ENCODE results near the gene SP8.

Gene SP8

GRCh38 chr7:20794676-20795075 is 8.0 kb upstream of the SP8 start:
- no peak for DNase-seq (ENCODE audit: low read depth)

- DNase-seq (ENCODE audit: low read depth), result no peak
Measured at GRCh38 chr7:20793694-20794394, 7.2 kb upstream of the SP8 start.

- DNase-seq (ENCODE audit: low read depth), result no peak
Measured at GRCh38 chr7:20793248-20793647, 6.6 kb upstream of the SP8 start.

GRCh38 chr7:20791538-20792434 is 5.1 kb upstream of the SP8 start:
- DNase-seq (ENCODE audit: low read depth), result no peak

GRCh38 chr7:20790375-20790774 is 3.7 kb upstream of the SP8 start:
- no peak for DNase-seq (ENCODE audit: low read depth)

- no peak for DNase-seq (ENCODE audit: low read depth)
Measured at GRCh38 chr7:20788420-20788990, 1.8 kb upstream of the SP8 start.

GRCh38 chr7:20787660-20788419 is 1.2 kb upstream of the SP8 start:
- no peak for DNase-seq (ENCODE audit: low read depth)

GRCh38 chr7:20786421-20786778 is 286 bp downstream of the SP8 start:
- no peak for DNase-seq (ENCODE audit: low read depth)

- no peak for DNase-seq (ENCODE audit: low read depth)
Measured at GRCh38 chr7:20786049-20786412, 655 bp downstream of the SP8 start.

GRCh38 chr7:20785157-20786048 is 1.3 kb downstream of the SP8 start:
- no peak for DNase-seq (ENCODE audit: low read depth)

GRCh38 chr7:20784388-20785156 is 2.1 kb downstream of the SP8 start:
- DNase-seq (ENCODE audit: low read depth), result no peak

- no peak for DNase-seq (ENCODE audit: low read depth)
Measured at GRCh38 chr7:20783700-20784387, 2.8 kb downstream of the SP8 start.

- no peak for DNase-seq (ENCODE audit: low read depth)
Measured at GRCh38 chr7:20783125-20783699, 3.5 kb downstream of the SP8 start.

- DNase-seq (ENCODE audit: low read depth), result no peak
Measured at GRCh38 chr7:20779041-20779440, 7.6 kb downstream of the SP8 start.

GRCh38 chr7:20778063-20778721 is 8.5 kb downstream of the SP8 start:
- DNase-seq (ENCODE audit: low read depth), result no peak

GRCh38 chr7:20777377-20778062 is 9.2 kb downstream of the SP8 start:
- no peak for DNase-seq (ENCODE audit: low read depth)

GRCh38 chr7:20776942-20777341 is 9.7 kb downstream of the SP8 start:
- DNase-seq (ENCODE audit: low read depth), result no peak

- no peak for DNase-seq (ENCODE audit: low read depth)
Measured at GRCh38 chr7:20776214-20776911, 10.3 kb downstream of the SP8 start.

Data from stimulated activated CD8-positive, alpha-beta memory T cell treated with anti-CD3 and anti-CD28 coated beads, Interleukin-4, amount 100 ng/mL, for 24 hours (primary cell).